OCI-LY3 (cell line): ENCODE data around the gene GORAB.

Source experiments
- H2AFZ ChIP-seq: fragments of 200-600, 300-600 bp; shearing (Covaris generic); 2 replicates; pipeline ENCODE4 v1.6.0; 2014; ENCODE audit warnings: antibody characterized with exemption, low read depth, low read length
- H3K27ac ChIP-seq: fragments of 200-600, 300-600 bp; sonication (generic); 2 replicates; pipeline ENCODE4 v1.5.1; 2014; ENCODE audit warnings: mild to moderate bottlenecking, low read length, moderate library complexity, mixed read lengths
- H3K27me3 ChIP-seq: fragments of 200-600, 300-600 bp; sonication (generic); 2 replicates; pipeline ENCODE4 v1.6.1; 2014; ENCODE audit warnings: low read depth, low read length, mixed read lengths
- H3K36me3 ChIP-seq: fragments of 200-600, 300-600 bp; sonication (generic); replicated peaks from 2 replicates; pipeline ENCODE3; 2014; ENCODE audit warnings: low read depth, low read length, mixed read lengths
- H3K4me1 ChIP-seq: fragments of 300-600, 200-600 bp; sonication (generic); 2 replicates; pipeline ENCODE4 v1.6.1; 2014; ENCODE audit warnings: low read length, mixed read lengths
- H3K4me2 ChIP-seq: fragments of 200-600, 300-600 bp; sonication (generic); 2 replicates; pipeline ENCODE4 v1.6.1; 2014; ENCODE audit warnings: low read length, mixed read lengths
- H3K4me3 ChIP-seq: fragments of 300-600, 200-600 bp; sonication (generic); 2 replicates; pipeline ENCODE4 v1.5.1; 2014; ENCODE audit warnings: antibody characterized with exemption, mild to moderate bottlenecking, low read length, moderate library complexity
- H3K79me2 ChIP-seq: fragments of 300-600, 200-600 bp; shearing (Covaris generic); 2 replicates; pipeline ENCODE4 v1.6.1; 2014; ENCODE audit warnings: mild to moderate bottlenecking, low read length, mixed read lengths
- H3K9ac ChIP-seq: fragments of 300-600, 200-600 bp; shearing (Covaris generic); 2 replicates; pipeline ENCODE4 v1.6.0; 2014; ENCODE audit warnings: mild to moderate bottlenecking, low read length, moderate library complexity
- H3K9me3 ChIP-seq: fragments of 200-600, 300-600 bp; shearing (Covaris generic); 2 replicates; pipeline ENCODE4 v1.6.1; 2014; ENCODE audit warnings: low read length, mixed read lengths; ENCODE audit not compliant: insufficient read depth
- H4K20me1 ChIP-seq: fragments of 200-600, 300-600 bp; sonication (generic); 2 replicates; pipeline ENCODE4 v1.6.1; 2016; ENCODE audit warnings: low read length, mixed read lengths; ENCODE audit not compliant: insufficient read depth
- CTCF ChIP-seq: fragments of 200-600, 300-600 bp; sonication (generic); IDR thresholded peaks from 2 replicates; pipeline ENCODE4 v1.5.1; 2014; ENCODE audit warnings: antibody characterized with exemption, low read length, low read depth
- EZH2phosphoT487 ChIP-seq: fragments of 200-600 bp; shearing (Covaris generic); IDR thresholded peaks from 2 replicates; pipeline ENCODE4 v1.6.1; 2018; ENCODE audit warnings: antibody characterized with exemption, mixed run types, low read depth

The GORAB gene

GRCh38 chr1:170510163-170510562 is 21.8 kb upstream of the GORAB start:
- Histone ChIP-seq H3K79me2 (no peaks in the 10 kb centered on the region), H3K36me3 (no peaks in the 10 kb centered on the region), H4K20me1 (no peaks in the 10 kb centered on the region), H3K4me3 (no peak overlapping the region), H3K27me3 (no peaks in the 10 kb centered on the region), H3K27ac (no peak overlapping the region), H3K4me1 (no peaks in the 10 kb centered on the region), H3K4me2 (no peak overlapping the region), H3K9me3 (no peaks in the 10 kb centered on the region), H2AFZ (no peak overlapping the region), H3K9ac (no peak overlapping the region)
- TF ChIP-seq CTCF (no peak), EZH2phosphoT487 (no peak)

GRCh38 chr1:170511038-170511437 is 20.9 kb upstream of the GORAB start:
- no peak for TF ChIP-seq CTCF
- TF ChIP-seq EZH2phosphoT487, result no peak
- H3K9me3 ChIP-seq, result no peaks in the 10 kb centered on the region
- H3K4me2 ChIP-seq, result no peak overlapping the region
- no peaks in the 10 kb centered on the region for H3K79me2 ChIP-seq
- no peaks in the 10 kb centered on the region for H3K36me3 ChIP-seq
- H2AFZ ChIP-seq, result no peak overlapping the region
- H3K4me3 ChIP-seq, result no peak overlapping the region
- no peak overlapping the region for H3K9ac ChIP-seq
- H3K27ac ChIP-seq, result no peak overlapping the region
- H3K27me3 ChIP-seq, result no peaks in the 10 kb centered on the region
- H3K4me1 ChIP-seq, result no peaks in the 10 kb centered on the region
- no peaks in the 10 kb centered on the region for H4K20me1 ChIP-seq

GRCh38 chr1:170513138-170513537 is 18.8 kb upstream of the GORAB start:
- no peak for TF ChIP-seq EZH2phosphoT487
- TF ChIP-seq CTCF, result no peak
- Histone ChIP-seq H3K36me3 (no peaks in the 10 kb centered on the region), H3K27me3 (no peaks in the 10 kb centered on the region), H2AFZ (no peak overlapping the region), H3K9ac (no peak overlapping the region), H3K79me2 (no peaks in the 10 kb centered on the region), H4K20me1 (no peaks in the 10 kb centered on the region), H3K4me1 (no peaks in the 10 kb centered on the region), H3K27ac (no peak overlapping the region), H3K4me3 (no peak overlapping the region), H3K4me2 (no peak overlapping the region), H3K9me3 (no peaks in the 10 kb centered on the region)

GRCh38 chr1:170518185-170518834 is 13.7 kb upstream of the GORAB start:
- no peaks in the 10 kb centered on the region for H3K79me2 ChIP-seq
- no peaks in the 10 kb centered on the region for H3K4me1 ChIP-seq
- H3K36me3 ChIP-seq, result no peaks in the 10 kb centered on the region
- TF ChIP-seq EZH2phosphoT487, result no peak
- no peak for TF ChIP-seq CTCF
- H4K20me1 ChIP-seq, result no peaks in the 10 kb centered on the region
- H2AFZ ChIP-seq, result no peak overlapping the region
- no peaks in the 10 kb centered on the region for H3K27me3 ChIP-seq
- no peaks in the 10 kb centered on the region for H3K9me3 ChIP-seq
- no peak overlapping the region for H3K4me3 ChIP-seq
- H3K27ac ChIP-seq, result no peak overlapping the region
- H3K9ac ChIP-seq, result no peak overlapping the region
- H3K4me2 ChIP-seq, result no peak overlapping the region
